BE2C (cell line): Measurements from ENCODE around the gene MGMT.

ENCODE experiments used
- DNase-seq: peaks from one replicate; pipeline ENCODE4 v3.0.0-alpha.2; 2020
- H3K27me3 ChIP-seq: fragments of 250-450 bp; sonication (Bioruptor Pico); 2 replicates; pipeline ENCODE4 v1.5.1; 2020; ENCODE audit warnings: mild to moderate bottlenecking
- H3K36me3 ChIP-seq: fragments of 250-450 bp; sonication (Bioruptor Pico); 2 replicates; pipeline ENCODE4 v1.5.1; 2020; ENCODE audit warnings: mild to moderate bottlenecking
- H3K4me1 ChIP-seq: fragments of 250-450 bp; sonication (Bioruptor Pico); 2 replicates; pipeline ENCODE4 v1.5.1; 2020
- H3K4me3 ChIP-seq: 2 replicates; pipeline ENCODE4 v1.5.1; 2011; ENCODE audit warnings: low read depth, low read length
- H3K9me3 ChIP-seq: fragments of 250-450 bp; sonication (Bioruptor Pico); 2 replicates; pipeline ENCODE4 v1.5.1; 2020
- CTCF ChIP-seq: IDR thresholded peaks from 2 replicates; pipeline ENCODE4 v1.5.1; 2012; ENCODE audit warnings: mild to moderate bottlenecking, low read depth, low read length

MGMT gene

DNA sequence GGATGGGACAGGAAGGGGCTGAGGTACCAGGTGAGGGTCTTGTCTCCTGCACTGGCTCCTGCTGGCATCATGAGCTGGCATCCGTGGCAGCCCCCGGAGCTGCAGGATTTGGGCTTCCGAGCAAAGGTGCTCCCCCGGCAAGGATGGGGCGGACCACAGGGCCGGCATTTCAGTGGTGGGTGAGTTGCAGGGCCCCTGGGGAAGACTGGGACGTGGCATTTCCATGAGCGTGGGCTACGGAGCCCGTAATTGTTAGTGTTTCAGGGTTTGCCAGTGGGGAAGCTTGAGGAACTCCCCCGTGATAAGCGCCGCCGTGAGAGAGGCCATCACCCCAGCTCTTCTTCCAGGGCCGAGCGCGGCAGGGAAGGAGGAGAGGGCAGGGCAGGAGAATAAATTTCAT, 235.6 kb downstream of the MGMT start:
- no peaks in the 10 kb centered on the region for H3K4me1 ChIP-seq
- H3K4me3 ChIP-seq: no peak overlapping the region
- no peaks in the 10 kb centered on the region for H3K9me3 ChIP-seq
- no peaks in the 10 kb centered on the region for H3K36me3 ChIP-seq
- H3K27me3 ChIP-seq: no peaks in the 10 kb centered on the region
- no peak for DNase-seq
- TF ChIP-seq CTCF: no peak

- H3K9me3 ChIP-seq: no peaks in the 10 kb centered on the region
- no peak overlapping the region for H3K4me3 ChIP-seq
- DNase-seq: no peak
- no peaks in the 10 kb centered on the region for H3K36me3 ChIP-seq
- H3K4me1 ChIP-seq: no peaks in the 10 kb centered on the region
- TF ChIP-seq CTCF: no peak
- H3K27me3 ChIP-seq: no peaks in the 10 kb centered on the region
These were observed 236.5 kb downstream of the MGMT start for GRCh38 chr10:129703287-129704137.

- DNase-seq: no peak
- no peaks in the 10 kb centered on the region for H3K4me1 ChIP-seq
- no peaks in the 10 kb centered on the region for H3K27me3 ChIP-seq
- no peaks in the 10 kb centered on the region for H3K36me3 ChIP-seq
- no peaks in the 10 kb centered on the region for H3K9me3 ChIP-seq
- H3K4me3 ChIP-seq: no peak overlapping the region
- TF ChIP-seq CTCF: no peak
These were observed 237.2 kb downstream of the MGMT start for GRCh38 chr10:129704225-129704624.

DNA sequence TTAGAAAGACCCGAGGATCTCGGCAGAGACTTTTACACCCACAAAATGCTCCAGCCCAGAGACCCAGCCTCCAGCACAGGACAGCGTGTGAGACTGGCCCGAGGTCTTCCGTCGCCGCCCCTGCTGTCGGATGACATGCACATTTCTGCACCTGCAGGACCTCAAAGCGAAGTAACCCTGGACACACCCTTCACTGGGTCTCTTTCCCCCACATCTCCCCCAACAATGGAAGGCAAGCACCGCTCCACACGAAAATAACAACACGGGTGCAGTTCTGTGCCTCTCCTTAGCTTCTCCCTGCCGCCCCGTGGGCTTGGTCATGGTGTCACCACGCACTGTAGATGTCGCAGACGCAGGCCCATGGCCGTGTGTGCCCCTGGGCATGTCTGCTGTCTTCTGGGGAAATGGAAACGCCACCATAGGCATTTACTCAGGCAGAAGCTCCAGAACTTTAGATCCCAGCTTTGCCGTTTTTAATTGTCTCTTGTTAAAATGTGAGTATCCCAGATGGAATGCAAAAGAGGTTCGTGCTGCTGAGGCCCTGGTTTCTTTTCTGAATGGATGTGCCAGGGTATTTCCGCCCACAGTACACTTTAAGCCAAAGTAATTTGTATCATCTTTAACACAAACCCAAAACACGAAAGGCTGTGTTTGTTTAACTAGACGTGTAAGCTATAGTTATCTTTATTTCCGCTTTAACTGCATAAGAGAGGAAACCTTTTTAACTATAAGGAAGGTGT, 237.9 kb downstream of the MGMT start:
- H3K27me3 ChIP-seq: no peaks in the 10 kb centered on the region
- no peaks in the 10 kb centered on the region for H3K4me1 ChIP-seq
- H3K9me3 ChIP-seq: no peaks in the 10 kb centered on the region
- no peak for TF ChIP-seq CTCF
- H3K36me3 ChIP-seq: no peaks in the 10 kb centered on the region
- DNase-seq: no peak
- H3K4me3 ChIP-seq: no peak overlapping the region

- no peak overlapping the region for H3K4me3 ChIP-seq
- H3K36me3 ChIP-seq: no peaks in the 10 kb centered on the region
- DNase-seq: no peak
- no peaks in the 10 kb centered on the region for H3K4me1 ChIP-seq
- H3K27me3 ChIP-seq: no peaks in the 10 kb centered on the region
- no peaks in the 10 kb centered on the region for H3K9me3 ChIP-seq
- TF ChIP-seq CTCF: no peak
These were observed 238.6 kb downstream of the MGMT start for GRCh38 chr10:129705676-129706075.

- H3K4me3 ChIP-seq: no peak overlapping the region
- no peaks in the 10 kb centered on the region for H3K9me3 ChIP-seq
- no peaks in the 10 kb centered on the region for H3K4me1 ChIP-seq
- TF ChIP-seq CTCF: no peak
- H3K27me3 ChIP-seq: no peaks in the 10 kb centered on the region
- no peaks in the 10 kb centered on the region for H3K36me3 ChIP-seq
- DNase-seq: no peak
These were observed 239.0 kb downstream of the MGMT start for GRCh38 chr10:129706081-129706480.
